Effector memory CD4-positive, alpha-beta T cell (primary cell): Measurements from ENCODE around the gene RUFY2.
A peak's percentile ranks its signal among the peaks of the same experiment; 100 is the strongest.

Experiments used
- DNase-seq, 3 donors: peaks; one replicate each; pipeline ENCODE4 v3.0.0-alpha.2; 2020
- H3K27ac ChIP-seq: 2 replicates; pipeline ENCODE4 v1.7.0; 2013; ENCODE audit warnings: mild to moderate bottlenecking, low read length, moderate library complexity; ENCODE audit not compliant: insufficient read depth, poor library complexity, severe bottlenecking
- H3K27me3 ChIP-seq: replicated peaks from 2 replicates; pipeline ENCODE4 v1.7.0; 2013; ENCODE audit warnings: mild to moderate bottlenecking, low read length; ENCODE audit not compliant: insufficient read depth, control insufficient read depth, poor library complexity, severe bottlenecking
- H3K36me3 ChIP-seq: 2 replicates; pipeline ENCODE4 v1.7.0; 2013; ENCODE audit warnings: mild to moderate bottlenecking, low read length, moderate library complexity; ENCODE audit not compliant: control insufficient read depth, insufficient read depth
- H3K4me1 ChIP-seq: 2 replicates; pipeline ENCODE4 v1.7.0; 2013; ENCODE audit warnings: low read length, mild to moderate bottlenecking; ENCODE audit not compliant: control insufficient read depth, insufficient read depth, poor library complexity, severe bottlenecking
- H3K4me3 ChIP-seq: 2 replicates; pipeline ENCODE4 v1.7.0; 2013; ENCODE audit warnings: low read length, low read depth, mild to moderate bottlenecking; ENCODE audit not compliant: insufficient read depth, poor library complexity, severe bottlenecking
- H3K9me3 ChIP-seq: 2 replicates; pipeline ENCODE4 v1.7.0; 2013; ENCODE audit warnings: mild to moderate bottlenecking, low read length, moderate library complexity; ENCODE audit not compliant: control insufficient read depth

RUFY2 gene

DNA sequence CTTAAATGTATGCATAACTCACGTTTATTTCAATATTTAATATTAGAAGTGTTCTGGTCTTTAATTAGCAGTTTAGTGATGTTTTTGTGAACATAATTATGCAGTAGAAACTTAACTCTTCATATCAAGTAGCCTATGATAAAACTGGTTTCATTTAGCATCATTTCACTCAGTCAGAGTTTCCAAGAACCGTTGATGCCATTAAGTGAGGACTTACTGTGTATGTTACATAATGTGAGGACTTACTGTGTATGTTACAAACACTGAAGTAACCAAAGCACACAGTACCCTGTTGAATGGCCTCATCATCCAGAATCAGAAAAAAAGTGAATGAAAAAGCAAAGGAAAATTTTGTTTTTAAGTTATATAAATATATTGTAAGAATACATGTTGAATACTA, 41.5 kb downstream of the RUFY2 start:
- DNase-seq = no peak

DNA sequence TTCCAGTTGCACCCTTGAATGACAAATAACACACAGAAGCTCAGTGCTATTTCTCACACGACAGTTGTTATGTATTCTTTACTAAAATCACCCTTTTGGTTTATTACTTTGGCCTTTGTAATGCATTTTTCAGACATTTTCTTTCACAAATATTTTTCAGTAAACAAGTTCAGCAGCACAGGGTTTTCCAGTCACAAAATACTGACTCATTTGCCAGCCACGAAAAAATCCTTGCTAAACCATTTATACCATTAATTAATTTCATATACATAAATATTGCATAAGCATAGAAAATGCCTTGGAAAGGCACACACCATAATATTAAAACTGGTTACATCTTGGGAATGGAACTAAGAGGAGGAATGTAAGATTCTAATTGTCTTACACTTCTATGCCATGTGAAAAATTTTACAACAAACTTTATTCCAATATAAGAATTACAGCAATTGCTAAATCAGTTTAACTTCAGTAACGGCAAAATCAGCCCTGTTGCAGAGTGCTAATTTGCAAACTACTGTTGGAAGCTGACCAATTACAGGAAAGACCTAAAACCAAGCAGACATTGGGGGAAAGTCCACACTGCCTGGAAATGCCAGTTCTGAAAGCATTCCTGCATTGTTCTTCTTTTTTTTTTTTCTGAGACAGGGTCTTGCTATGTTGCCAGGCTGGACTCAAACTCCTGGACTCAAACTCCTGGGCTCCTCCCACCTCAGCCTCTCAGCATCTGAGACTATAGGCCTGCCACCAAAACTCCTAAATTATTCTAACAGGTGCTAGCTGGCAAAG, 42.8 kb downstream of the RUFY2 start:
- Histone ChIP-seq H3K36me3 (peaks cover 4% of the 10 kb centered on the region), H3K4me3 (no peak overlapping the region), H3K27me3 (no peaks in the 10 kb centered on the region), H3K4me1 (no peaks in the 10 kb centered on the region), H3K27ac (no peak overlapping the region), H3K9me3 (no peaks in the 10 kb centered on the region)
- DNase-seq = no peak

More for the DNA sequence above, 41.5 kb downstream of the RUFY2 start:
- Histone ChIP-seq H3K4me1 (no peaks in the 10 kb centered on the region), H3K36me3 (peaks cover 4% of the 10 kb centered on the region), H3K9me3 (no peaks in the 10 kb centered on the region), H3K27me3 (no peaks in the 10 kb centered on the region), H3K27ac (no peak overlapping the region), H3K4me3 (no peak overlapping the region)

DNA sequence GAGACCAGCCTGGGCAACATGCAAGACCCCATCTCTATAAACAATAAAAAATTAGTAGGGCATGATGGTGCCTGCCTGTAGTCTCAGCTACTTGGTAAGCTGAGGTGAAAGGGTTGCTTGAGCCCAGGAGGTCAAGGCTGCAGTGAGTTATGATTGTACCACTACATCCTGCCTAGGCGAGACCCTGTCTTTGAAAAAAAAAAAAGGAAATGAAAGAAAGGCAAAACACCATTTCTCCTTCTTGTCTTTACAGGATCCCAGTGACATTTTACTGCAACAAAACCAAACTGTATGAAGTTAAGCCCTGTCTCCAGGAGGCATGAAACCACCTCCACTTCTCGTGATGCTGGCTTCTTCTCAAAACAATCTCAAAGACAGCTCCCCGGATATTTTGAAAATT, 44.5 kb downstream of the RUFY2 start:
- Histone ChIP-seq H3K4me1 (no peaks in the 10 kb centered on the region), H3K27ac (no peak overlapping the region), H3K4me3 (no peak overlapping the region), H3K9me3 (no peaks in the 10 kb centered on the region), H3K27me3 (no peaks in the 10 kb centered on the region), H3K36me3 (peaks cover 4% of the 10 kb centered on the region)
- no peak for DNase-seq

DNA sequence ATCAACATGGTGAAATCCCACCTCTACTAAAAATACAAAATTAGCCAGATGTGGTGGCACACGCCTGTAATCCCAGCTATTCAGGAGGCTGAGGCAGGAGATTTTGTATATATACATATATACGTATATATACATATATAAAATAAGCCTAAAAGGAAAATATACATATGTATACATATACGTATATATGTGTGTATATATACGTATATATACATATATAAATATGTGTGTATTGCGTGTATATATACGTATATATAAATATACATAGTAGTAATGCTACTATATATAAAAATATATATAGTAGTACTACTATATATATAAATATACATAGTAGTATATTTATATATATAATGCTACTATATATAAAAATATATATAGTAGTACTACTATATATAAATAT, 47.9 kb downstream of the RUFY2 start:
- Histone ChIP-seq H3K4me1 (no peaks in the 10 kb centered on the region), H3K4me3 (no peak overlapping the region), H3K27me3 (no peaks in the 10 kb centered on the region), H3K27ac (no peak overlapping the region), H3K9me3 (no peaks in the 10 kb centered on the region), H3K36me3 (peaks cover 4% of the 10 kb centered on the region)
- no peak for DNase-seq

DNA sequence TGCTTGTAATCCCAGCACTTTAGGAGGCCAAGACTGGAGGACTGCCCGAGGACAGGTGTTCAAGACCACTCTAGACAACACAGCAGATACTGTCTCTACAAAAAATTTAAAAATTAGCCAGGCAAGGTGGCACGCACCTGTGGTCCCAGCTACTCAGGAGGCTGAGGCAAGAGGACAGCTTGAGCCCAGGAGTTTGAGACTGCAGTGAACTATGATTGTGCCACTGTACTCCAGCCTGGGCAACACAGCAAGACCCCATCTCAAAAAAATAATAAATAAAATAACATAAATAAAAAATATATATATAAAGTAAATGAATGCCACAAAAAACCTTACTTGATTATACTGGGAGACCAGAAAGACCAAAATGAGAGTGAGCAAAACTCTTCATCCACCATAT, 53.5 kb downstream of the RUFY2 start:
- H3K9me3 ChIP-seq = no peaks in the 10 kb centered on the region
- H3K4me3 ChIP-seq = no peak overlapping the region
- no peak for DNase-seq
- H3K4me1 ChIP-seq = no peaks in the 10 kb centered on the region
- H3K27ac ChIP-seq = no peak overlapping the region
- H3K27me3 ChIP-seq = no peaks in the 10 kb centered on the region
- peaks cover 6% of the 10 kb centered on the region for H3K36me3 ChIP-seq

DNA sequence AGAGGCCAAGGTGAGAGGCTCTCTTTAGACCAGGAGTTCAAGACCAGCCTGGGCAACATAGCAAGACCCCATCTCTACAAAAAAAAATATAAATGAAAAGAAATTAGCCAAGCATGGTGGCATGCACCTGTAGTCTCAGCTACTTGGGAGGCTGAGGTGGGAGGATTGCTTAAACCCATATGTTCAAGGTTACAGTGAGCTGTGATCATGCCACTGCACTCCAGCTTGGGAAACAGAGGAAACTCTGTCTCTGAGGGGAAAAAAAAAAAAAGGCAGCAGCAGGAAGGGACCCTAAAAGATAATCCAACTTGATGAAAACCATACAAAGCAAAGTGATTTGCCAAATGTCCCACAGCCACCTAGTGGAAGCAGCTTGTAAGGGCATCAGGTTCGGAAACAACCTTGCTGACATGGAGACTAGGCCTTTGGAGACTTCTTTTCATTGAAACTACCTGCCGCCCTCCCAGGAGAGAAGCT, 58.8 kb downstream of the RUFY2 start:
- Histone ChIP-seq H3K36me3 (peaks cover 34% of the 10 kb centered on the region), H3K4me1 (no peaks in the 10 kb centered on the region), H3K27ac (no peak overlapping the region), H3K4me3 (no peak overlapping the region), H3K9me3 (no peaks in the 10 kb centered on the region), H3K27me3 (no peaks in the 10 kb centered on the region)
- peak in 2 of 3 donors; percentile 8 to 32 for DNase-seq

DNA sequence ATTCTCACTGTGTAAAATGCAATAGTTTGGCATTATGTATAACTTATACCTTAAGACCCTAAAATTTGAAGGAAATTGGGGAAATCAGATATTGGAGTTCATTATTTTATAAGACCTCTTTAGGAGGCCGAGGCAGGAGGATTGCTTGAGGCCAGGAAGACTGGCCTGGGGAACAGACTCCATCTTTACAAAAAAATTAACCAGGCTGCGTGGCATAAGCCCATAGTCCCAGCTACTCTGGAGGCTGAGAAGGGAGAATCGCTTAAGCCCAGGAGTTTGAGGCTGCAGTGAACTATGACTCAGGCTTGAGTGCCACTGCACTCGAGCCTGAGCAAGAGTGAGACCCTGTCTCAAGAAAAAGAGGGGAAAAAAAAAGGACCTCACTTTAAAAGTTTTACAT, 60.3 kb downstream of the RUFY2 start:
- Histone ChIP-seq H3K4me3 (no peak overlapping the region), H3K9me3 (no peaks in the 10 kb centered on the region), H3K27me3 (no peaks in the 10 kb centered on the region), H3K4me1 (no peaks in the 10 kb centered on the region), H3K36me3 (peaks cover 43% of the 10 kb centered on the region), H3K27ac (no peak overlapping the region)
- no peak for DNase-seq

DNA sequence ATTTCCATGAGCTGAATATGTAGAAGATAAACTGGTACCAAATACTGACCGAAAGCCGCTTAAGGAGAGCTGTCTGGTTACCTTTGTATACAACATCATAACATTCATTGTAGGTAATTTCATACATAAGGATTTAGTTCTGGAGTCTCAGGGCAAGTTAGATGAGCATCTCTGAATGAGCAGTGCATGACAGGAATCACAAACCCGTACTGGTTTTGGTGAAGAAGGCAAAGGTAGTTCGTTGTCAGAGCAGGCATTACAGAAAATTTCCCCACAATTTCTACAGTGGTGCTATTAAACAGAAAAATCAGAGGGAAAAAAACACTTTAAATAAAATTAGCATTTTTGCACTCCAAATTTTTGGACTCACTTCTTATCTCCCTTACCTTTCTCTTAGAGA, 61.5 kb downstream of the RUFY2 start:
- no peaks in the 10 kb centered on the region for H3K27me3 ChIP-seq
- no peak for DNase-seq
- H3K4me1 ChIP-seq = no peaks in the 10 kb centered on the region
- no peaks in the 10 kb centered on the region for H3K9me3 ChIP-seq
- H3K36me3 ChIP-seq = peaks cover 54% of the 10 kb centered on the region
- H3K27ac ChIP-seq = no peak overlapping the region
- H3K4me3 ChIP-seq = no peak overlapping the region

DNA sequence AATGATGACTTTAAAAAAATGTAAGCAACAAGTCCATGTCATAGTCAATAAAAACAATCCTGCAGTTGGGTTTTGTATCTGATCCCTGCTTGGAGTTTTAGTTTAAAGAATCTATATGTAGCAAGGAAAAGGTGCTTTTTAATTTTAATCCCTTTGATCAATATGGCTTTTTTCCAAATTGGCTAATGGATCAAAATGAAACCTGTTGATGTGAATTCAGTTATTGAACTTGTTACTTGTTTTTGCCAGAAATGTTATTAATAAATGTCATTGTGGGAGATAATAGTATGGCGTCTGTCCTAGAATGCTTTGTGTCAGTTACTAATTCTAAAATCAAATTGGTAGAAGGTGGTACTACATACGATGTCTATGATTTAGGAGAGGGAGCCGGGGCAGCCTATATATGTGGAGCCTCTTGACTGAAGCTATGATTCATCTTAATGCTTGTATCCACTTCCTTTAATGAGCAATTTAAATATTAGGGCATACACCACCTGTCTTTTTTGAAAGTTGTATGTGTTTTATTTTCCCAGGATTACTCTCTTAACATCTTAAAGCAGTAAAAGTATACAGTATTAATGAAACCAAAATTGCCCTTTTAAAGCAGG, 64.1 kb downstream of the RUFY2 start:
- Histone ChIP-seq H3K4me3 (no peak overlapping the region), H3K9me3 (no peaks in the 10 kb centered on the region), H3K4me1 (no peaks in the 10 kb centered on the region), H3K36me3 (peaks cover 79% of the 10 kb centered on the region), H3K27ac (no peak overlapping the region), H3K27me3 (no peaks in the 10 kb centered on the region)
- DNase-seq = no peak

DNA sequence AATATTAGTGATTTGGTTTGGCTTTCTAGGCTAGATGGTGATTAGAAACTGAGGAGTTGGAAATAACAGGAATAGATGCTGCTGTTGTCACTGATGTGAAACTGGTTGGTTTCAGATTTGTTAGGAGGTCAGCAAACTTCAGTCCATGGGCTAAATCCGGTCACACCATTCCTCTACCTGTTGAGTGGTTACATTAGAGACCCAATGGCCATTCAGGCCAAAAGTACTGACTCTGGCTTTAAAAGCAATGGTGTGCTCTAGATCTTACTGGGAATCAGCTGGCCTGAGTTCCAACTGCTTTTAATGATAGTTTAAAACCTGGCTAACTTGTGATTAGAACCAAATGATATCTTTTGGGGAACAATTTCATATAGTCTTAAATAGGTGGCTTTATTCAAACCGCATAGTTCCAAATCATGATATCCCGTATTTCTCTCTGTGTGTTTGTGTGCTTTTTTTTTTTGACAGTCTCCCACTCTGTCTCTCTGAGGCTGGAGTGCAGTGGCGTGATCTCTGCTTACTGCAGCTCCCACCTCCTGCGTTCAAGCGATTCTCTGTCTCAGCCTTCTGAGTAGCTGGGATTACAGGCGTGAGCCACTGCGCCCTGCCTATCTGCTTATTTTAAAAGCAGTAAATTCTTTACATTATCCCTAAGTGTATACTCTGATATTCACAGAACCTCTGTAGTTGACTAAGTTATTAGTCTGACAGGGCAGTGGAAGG, 66.6 kb downstream of the RUFY2 start:
- H3K4me3 ChIP-seq = no peak overlapping the region
- H3K9me3 ChIP-seq = no peaks in the 10 kb centered on the region
- peaks cover 12% of the 10 kb centered on the region for H3K4me1 ChIP-seq
- no peak for DNase-seq
- no peaks in the 10 kb centered on the region for H3K27me3 ChIP-seq
- H3K36me3 ChIP-seq = peaks cover 72% of the 10 kb centered on the region
- no peak overlapping the region for H3K27ac ChIP-seq
